ENCODE data around the gene ANXA9.

Gene ANXA9

GRCh38 chr1:150971583-150972416, 10.3 kb upstream of the ANXA9 start (continued):
- TF ChIP-seq CTCF (tag by site-specific recombination; IDR thresholded peaks at IDR 0.05) (peak; percentile 72), HIC1 (tag by site-specific recombination; IDR thresholded peaks at IDR 0.05) (peak; percentile 59), PRDM10 (tag by site-specific recombination; IDR thresholded peaks at IDR 0.05) (peak; percentile 100), ZNF645 (tag by site-specific recombination; IDR thresholded peaks at IDR 0.05) (no peak), GLIS2 (tag by site-specific recombination; IDR thresholded peaks at IDR 0.05) (peak; percentile 76), ZNF341 (tag by site-specific recombination; IDR thresholded peaks at IDR 0.05; ENCODE audit: low read depth) (peak; percentile 85)

GRCh38 chr1:150972417-150972940, 9.6 kb upstream of the ANXA9 start:
- CTCF ChIA-PET: interaction anchor here (0.7 kb wide), 1 partner anchor 127 kb away, joined by 3 read pairs; no protein-coding TSS in a partner anchor
- Histone ChIP-seq H3K27ac (ENCODE audit: extremely low read depth, low read depth, low read length) (no peak overlapping the region), H3K4me1 (ENCODE audit: control insufficient read depth, insufficient read depth, low read length) (peaks cover 24% of the 10 kb centered on the region), H3K9me3 (ENCODE audit: control insufficient read depth, insufficient read depth, low read depth, low read length) (no peaks in the 10 kb centered on the region), H3K36me3 (ENCODE audit: control insufficient read depth in 2 of 2, insufficient read depth in 1 of 2, low read length in 2 of 2) (peaks cover 0 to 21% of the 10 kb centered on the region in 2 experiments; a peak in 2 of 3 replicates), H3K4me3 (ENCODE audit: low read depth, low read length) (no peak overlapping the region)
- TF ChIP-seq ZFHX2 (tag by site-specific recombination; conservative IDR thresholded peaks at IDR 0.05) (no peak), PRDM4 (tag by site-specific recombination; IDR thresholded peaks at IDR 0.05) (0 out of 2 replicates have a peak, but pooled peaks have one; percentile 12), REST (tag by site-specific recombination; IDR thresholded peaks at IDR 0.05) (0 out of 2 replicates have a peak, but pooled peaks have one; percentile 20)
- POLR2A ChIA-PET: interaction anchor here (1.4 kb wide), 1 partner anchor 10 kb away, joined by 4 read pairs; no protein-coding TSS in a partner anchor
